ENCODE data around the gene PTPRR. TPM values are rescaled to one million over a fixed set of nuclear protein-coding genes. Genes with fewer than 3 reads are reported as not detected.

PTPRR gene
- total and polyA plus RNA-seq, 2 of the 13 experiments (the other 11 are each of a cell fraction or from before 2014, with no cell fraction given): not detected

- WGBS (ENCODE audit: low lambda C conversion rate): 20% methylated on average over 2 of the region's 2 CpGs
- peak; percentile 48; the same call in 2 of the 3 replicates for ATAC-seq
- FAIRE-seq: no peak
- ChIA-PET POLR2A (no interaction called here), CTCF (ENCODE audit: low intra/inter-chr PET ratio, low total read pairs) (no interaction called here)
- H3K4me3 ChIP-seq (replicated peaks in 1 of 3; ENCODE audit: insufficient read depth in 1 of 3, low read depth in 2 of 3, low read length in 3 of 3): no peak overlapping the region
- no peaks in the 10 kb centered on the region for H3K4me1 ChIP-seq (ENCODE audit: insufficient read depth, low read length)
- no peak for DNase-seq (ENCODE audit: low spot score)
- H3K27me3 ChIP-seq (ENCODE audit: control insufficient read depth in 1 of 2, insufficient read depth in 2 of 2, low read length in 2 of 2): no peaks in the 10 kb centered on the region
- no TSS peak for BruUV-seq (replicated peaks)
- H3K27ac ChIP-seq (ENCODE audit: extremely low read length, insufficient read depth, low read length): no peak overlapping the region
- intact Hi-C loops (cut with micrococcal nuclease; ENCODE audit: unreplicated experiment) (no loop called here), in situ Hi-C loops (cut with HindIII; ENCODE audit: extremely low pct_ligation_motif_present, low pct_unique_long_range_greater_than_20kb) (no loop called here)
- H4K20me1 ChIP-seq (ENCODE audit: insufficient read depth, low read length): no peaks in the 10 kb centered on the region
- no peak overlapping the region for H3K4me2 ChIP-seq (ENCODE audit: low read depth, low read length)
- no peak overlapping the region for H3K9ac ChIP-seq (ENCODE audit: insufficient read depth, low read depth, low read length)
- H3K9me3 ChIP-seq (ENCODE audit: low read length): no peaks in the 10 kb centered on the region
- no peaks in the 10 kb centered on the region for H3K79me2 ChIP-seq (ENCODE audit: insufficient read depth, low read length)
- no peaks in the 10 kb centered on the region for H3K36me3 ChIP-seq (replicated peaks in 1 of 2; ENCODE audit: control insufficient read depth in 1 of 2, insufficient read depth in 2 of 2, low read length in 2 of 2)
- no peak overlapping the region for H2AFZ ChIP-seq (ENCODE audit: low read length)
- TF ChIP-seq STAG1 (CRISPR knock-in tag; IDR thresholded peaks at IDR 0.05) (peak; percentile 30; the same call in 1 of the 2 replicates), NRL (CRISPR knock-in tag; IDR thresholded peaks at IDR 0.05; ENCODE audit: borderline replicate concordance) (no peak)
Observed at GRCh38 chr12:70724444-70724843, 196.1 kb downstream of the PTPRR start.

- no TSS peak for BruUV-seq (replicated peaks)
- no peaks in the 10 kb centered on the region for H3K9me3 ChIP-seq (ENCODE audit: low read length)
- WGBS (ENCODE audit: low lambda C conversion rate): 19% methylated on average over 6 of the region's 6 CpGs
- intact Hi-C loops (cut with micrococcal nuclease; ENCODE audit: unreplicated experiment) (no loop called here), in situ Hi-C loops (cut with HindIII; ENCODE audit: extremely low pct_ligation_motif_present, low pct_unique_long_range_greater_than_20kb) (no loop called here)
- no peaks in the 10 kb centered on the region for H3K4me1 ChIP-seq (ENCODE audit: insufficient read depth, low read length)
- TF ChIP-seq ZNF18 (CRISPR knock-in tag; IDR thresholded peaks at IDR 0.05; ENCODE audit: insufficient replicate concordance): no peak
- no peaks in the 10 kb centered on the region for H3K36me3 ChIP-seq (replicated peaks in 1 of 2; ENCODE audit: control insufficient read depth in 1 of 2, insufficient read depth in 2 of 2, low read length in 2 of 2)
- H4K20me1 ChIP-seq (ENCODE audit: insufficient read depth, low read length): no peaks in the 10 kb centered on the region
- ATAC-seq (no peak), FAIRE-seq (no peak), DNase-seq (ENCODE audit: low spot score) (no peak)
- POLR2A ChIA-PET: no interaction called here
- no peak overlapping the region for H2AFZ ChIP-seq (ENCODE audit: low read length)
- H3K4me3 ChIP-seq (replicated peaks in 1 of 3; ENCODE audit: insufficient read depth in 1 of 3, low read depth in 2 of 3, low read length in 3 of 3): no peak overlapping the region
- CTCF ChIA-PET (ENCODE audit: low intra/inter-chr PET ratio, low total read pairs): no interaction called here
- no peak overlapping the region for H3K4me2 ChIP-seq (ENCODE audit: low read depth, low read length)
- no peak overlapping the region for H3K9ac ChIP-seq (ENCODE audit: insufficient read depth, low read depth, low read length)
- no peaks in the 10 kb centered on the region for H3K27me3 ChIP-seq (ENCODE audit: control insufficient read depth in 1 of 2, insufficient read depth in 2 of 2, low read length in 2 of 2)
- no peaks in the 10 kb centered on the region for H3K79me2 ChIP-seq (ENCODE audit: insufficient read depth, low read length)
- no peak overlapping the region for H3K27ac ChIP-seq (ENCODE audit: extremely low read length, insufficient read depth, low read length)
Observed at GRCh38 chr12:70722584-70723343, 197.8 kb downstream of the PTPRR start.

Measured in HepG2 (cell line).